ENCODE data around the gene PWWP2B.
A peak's percentile ranks its signal among the peaks of the same experiment; 100 is the strongest.
"Not testable (repeated sequence)": the region's sequence is repeated elsewhere in the genome, so short reads cannot be mapped to it uniquely, and the experiment has no call there.

Gene PWWP2B

DNA sequence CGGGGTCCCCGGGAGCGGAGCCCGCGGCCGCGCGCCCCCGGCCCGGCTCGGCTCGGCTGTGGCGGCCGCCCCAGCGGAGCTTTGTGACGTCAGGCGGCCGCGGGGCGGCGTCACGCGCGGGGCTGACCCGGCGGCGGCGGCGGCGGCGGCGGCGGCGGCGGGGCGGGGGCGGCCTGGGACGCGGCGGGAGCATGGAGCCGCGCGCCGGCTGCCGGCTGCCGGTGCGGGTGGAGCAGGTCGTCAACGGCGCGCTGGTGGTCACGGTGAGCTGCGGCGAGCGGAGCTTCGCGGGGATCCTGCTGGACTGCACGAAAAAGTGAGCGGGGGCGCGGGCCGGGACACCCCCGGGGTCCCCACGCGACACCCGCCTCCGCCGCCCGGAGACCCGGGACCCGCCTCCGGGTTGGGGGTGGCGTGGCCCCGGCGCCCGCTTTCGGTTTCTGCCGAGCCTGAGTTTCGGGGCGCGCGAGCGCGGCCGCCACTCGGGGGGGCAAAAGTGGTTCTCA is at the start of gene PWWP2B:
Gene PWWP2B, plus strand, starts transcription at position 165 of the 506 bp plus-strand sequence. Its CDS starts 27 bp downstream, at position 192.
- H3K4me1 Mint-ChIP-seq, result peaks cover 51% of the 10 kb centered on the region
- H3K27ac Mint-ChIP-seq, result peak within 1 kb of the TSS in 1 of 2 donors; percentile 42
- peak within 1 kb of the TSS; percentile 79 to 90 for H3K4me3 Mint-ChIP-seq
- peaks cover 6 to 7% of the 10 kb centered on the region in 2 donors for H3K9me3 Mint-ChIP-seq
- DNase-seq, result peak in 1 of 2 donors; percentile 57
- ATAC-seq, result peak; percentile 26
- no peaks in the 10 kb centered on the region for H3K27me3 Mint-ChIP-seq

GRCh38 chr10:132347211-132347930 is 49.6 kb upstream of the PWWP2B start:
- Mint-ChIP-seq H3K4me1 (no peaks in the 10 kb centered on the region), H3K9me3 (peaks cover 0 to 2% of the 10 kb centered on the region in 2 donors), H3K27me3 (no peaks in the 10 kb centered on the region), H3K27ac (no peak overlapping the region), H3K4me3 (no peak overlapping the region)
- no peak for DNase-seq
- ATAC-seq, result peak; percentile 45

- Mint-ChIP-seq H3K27ac (peak overlapping the region in 1 of 2 donors; percentile 17), H3K27me3 (no peaks in the 10 kb centered on the region), H3K4me1 (no peaks in the 10 kb centered on the region), H3K4me3 (no peak overlapping the region), H3K9me3 (no peaks in the 10 kb centered on the region)
- DNase-seq, result no peak
- ATAC-seq, result no peak
These were observed 49.1 kb upstream of the PWWP2B start for GRCh38 chr10:132347931-132348267.

DNA sequence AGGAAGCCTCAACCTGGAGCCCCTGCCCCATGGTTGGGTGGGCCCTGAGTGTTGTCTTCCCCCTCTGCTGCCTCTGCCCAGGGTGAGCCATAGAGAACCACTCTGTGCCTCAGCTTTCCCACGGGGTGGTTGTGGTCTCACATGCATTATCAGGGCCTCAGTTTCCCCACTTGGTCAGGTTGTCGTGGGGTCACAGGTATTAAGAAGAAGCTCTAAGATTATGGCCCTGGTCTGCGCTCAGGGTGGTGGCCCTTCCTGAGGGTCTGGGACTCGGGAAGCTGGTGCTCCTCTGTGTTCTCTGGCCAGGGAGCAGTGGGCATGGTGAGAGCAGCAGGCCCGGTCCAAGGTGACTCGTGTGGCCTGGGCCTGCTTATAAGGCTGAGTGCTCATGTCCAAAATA is 47.2 kb upstream of the PWWP2B start:
- no peaks in the 10 kb centered on the region for H3K4me1 Mint-ChIP-seq
- H3K9me3 Mint-ChIP-seq, result no peaks in the 10 kb centered on the region
- H3K27ac Mint-ChIP-seq, result no peak overlapping the region
- no peaks in the 10 kb centered on the region for H3K27me3 Mint-ChIP-seq
- H3K4me3 Mint-ChIP-seq, result no peak overlapping the region
- DNase-seq, result no peak
- ATAC-seq, result no peak

DNA sequence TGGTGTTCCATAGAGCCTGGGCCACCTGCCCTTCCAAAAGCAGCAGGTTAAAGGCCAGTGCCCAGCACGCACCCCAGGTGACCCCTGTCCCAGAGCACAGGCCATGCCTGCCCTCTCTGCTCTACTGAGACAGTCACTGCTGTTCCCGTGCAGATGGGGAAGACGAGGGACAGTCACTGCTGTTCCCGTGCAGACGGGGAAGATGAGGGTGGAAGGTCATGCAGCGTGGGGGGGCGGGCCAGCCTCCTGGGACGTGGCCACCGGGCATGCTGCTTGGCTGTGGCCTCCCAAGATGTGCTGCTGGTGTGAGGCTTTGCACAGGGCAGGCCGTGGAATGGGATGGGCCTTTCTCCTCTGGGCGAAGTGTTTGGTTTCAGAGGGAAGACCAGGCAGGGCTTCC is 46.6 kb upstream of the PWWP2B start:
- no peak overlapping the region for H3K27ac Mint-ChIP-seq
- H3K4me1 Mint-ChIP-seq, result no peaks in the 10 kb centered on the region
- no peak overlapping the region for H3K4me3 Mint-ChIP-seq
- DNase-seq (no peak), ATAC-seq (no peak)
- H3K27me3 Mint-ChIP-seq, result no peaks in the 10 kb centered on the region
- no peaks in the 10 kb centered on the region for H3K9me3 Mint-ChIP-seq

GRCh38 chr10:132350946-132351345 is 46.1 kb upstream of the PWWP2B start:
- no peak overlapping the region for H3K27ac Mint-ChIP-seq
- H3K4me1 Mint-ChIP-seq, result no peaks in the 10 kb centered on the region
- no peak overlapping the region for H3K4me3 Mint-ChIP-seq
- ATAC-seq (no peak), DNase-seq (no peak)
- no peaks in the 10 kb centered on the region for H3K27me3 Mint-ChIP-seq
- H3K9me3 Mint-ChIP-seq, result no peaks in the 10 kb centered on the region

- no peak overlapping the region for H3K27ac Mint-ChIP-seq
- no peaks in the 10 kb centered on the region for H3K9me3 Mint-ChIP-seq
- H3K4me1 Mint-ChIP-seq, result no peaks in the 10 kb centered on the region
- ATAC-seq (no peak), DNase-seq (no peak)
- H3K4me3 Mint-ChIP-seq, result no peak overlapping the region
- H3K27me3 Mint-ChIP-seq, result no peaks in the 10 kb centered on the region
These were observed 45.4 kb upstream of the PWWP2B start for GRCh38 chr10:132351611-132352010.

GRCh38 chr10:132352462-132353308 is 44.3 kb upstream of the PWWP2B start:
- peak; percentile 65 for ATAC-seq
- peak; percentile 64 to 71 for DNase-seq
- H3K4me1 Mint-ChIP-seq, H3K4me3 Mint-ChIP-seq, H3K9me3 Mint-ChIP-seq, H3K27me3 Mint-ChIP-seq, H3K27ac Mint-ChIP-seq: not testable (repeated sequence)

- peaks cover 0 to 7% of the 10 kb centered on the region in 2 donors for H3K9me3 Mint-ChIP-seq
- H3K27me3 Mint-ChIP-seq, result no peaks in the 10 kb centered on the region
- ATAC-seq, result peak; percentile 39
- no peak overlapping the region for H3K27ac Mint-ChIP-seq
- H3K4me1 Mint-ChIP-seq, result no peaks in the 10 kb centered on the region
- H3K4me3 Mint-ChIP-seq, result no peak overlapping the region
- DNase-seq, result no peak
These were observed 43.3 kb upstream of the PWWP2B start for GRCh38 chr10:132353456-132354355.

DNA sequence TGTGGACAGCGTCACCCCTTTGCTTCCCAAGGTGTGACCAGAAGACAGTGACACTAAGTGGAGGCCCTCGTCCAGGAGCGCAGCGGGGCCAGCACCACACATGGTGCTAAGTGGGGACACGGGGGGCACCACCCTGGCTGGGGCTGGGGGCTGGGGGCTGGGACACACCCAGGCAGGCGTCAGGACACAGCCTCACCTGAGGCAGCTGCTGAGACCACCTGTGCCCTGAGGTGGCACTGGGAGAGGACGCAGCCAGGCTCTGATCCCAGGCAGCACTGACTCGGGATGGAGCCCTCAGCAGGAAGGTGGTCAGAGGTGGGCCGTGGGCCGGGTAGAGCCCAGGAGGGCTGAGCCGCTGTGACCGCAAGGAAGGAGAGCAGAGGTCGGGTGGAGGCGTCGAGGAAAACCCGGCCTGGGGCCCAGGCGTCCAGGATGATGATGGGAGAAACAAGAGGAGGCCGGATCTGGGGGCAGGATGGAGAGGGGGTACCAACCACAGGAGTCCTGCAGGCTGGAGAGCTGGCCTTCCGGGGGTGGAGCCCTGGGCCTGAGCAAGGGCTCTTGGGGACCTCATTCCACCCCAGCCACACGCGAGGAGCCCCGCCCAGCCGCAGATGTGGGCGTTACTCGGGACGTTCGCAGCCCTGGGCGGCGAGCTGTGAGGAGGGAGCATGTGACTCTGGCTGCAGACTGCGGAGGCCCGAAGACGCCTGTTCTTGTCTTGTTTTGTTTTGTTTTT is 42.5 kb upstream of the PWWP2B start:
- H3K4me1 Mint-ChIP-seq, result no peaks in the 10 kb centered on the region
- H3K27me3 Mint-ChIP-seq, result no peaks in the 10 kb centered on the region
- ATAC-seq, result no peak
- H3K4me3 Mint-ChIP-seq, result no peak overlapping the region
- peak overlapping the region in 1 of 2 donors; percentile 54 for H3K27ac Mint-ChIP-seq
- peaks cover 0 to 7% of the 10 kb centered on the region in 2 donors for H3K9me3 Mint-ChIP-seq
- no peak for DNase-seq

GRCh38 chr10:132355297-132355696 is 41.7 kb upstream of the PWWP2B start:
- Mint-ChIP-seq H3K27me3 (no peaks in the 10 kb centered on the region), H3K4me3 (no peak overlapping the region), H3K4me1 (no peaks in the 10 kb centered on the region), H3K9me3 (peaks cover 0 to 7% of the 10 kb centered on the region in 2 donors), H3K27ac (no peak overlapping the region)
- ATAC-seq, result no peak
- DNase-seq, result no peak

GRCh38 chr10:132355754-132356153 is 41.2 kb upstream of the PWWP2B start:
- H3K27me3 Mint-ChIP-seq, result no peaks in the 10 kb centered on the region
- H3K4me1 Mint-ChIP-seq, result no peaks in the 10 kb centered on the region
- peak overlapping the region in 1 of 2 donors; percentile 74 for H3K27ac Mint-ChIP-seq
- ATAC-seq, result no peak
- no peak overlapping the region for H3K4me3 Mint-ChIP-seq
- DNase-seq, result no peak
- peaks cover 0 to 7% of the 10 kb centered on the region in 2 donors for H3K9me3 Mint-ChIP-seq

GRCh38 chr10:132356621-132357195 is 40.3 kb upstream of the PWWP2B start:
- Mint-ChIP-seq H3K27ac (no peak overlapping the region), H3K9me3 (peaks cover 0 to 7% of the 10 kb centered on the region in 2 donors), H3K4me3 (no peak overlapping the region), H3K27me3 (no peaks in the 10 kb centered on the region), H3K4me1 (no peaks in the 10 kb centered on the region)
- ATAC-seq, result no peak
- DNase-seq, result no peak

GRCh38 chr10:132357286-132358058 is 39.5 kb upstream of the PWWP2B start:
- no peaks in the 10 kb centered on the region for H3K27me3 Mint-ChIP-seq
- H3K27ac Mint-ChIP-seq, result peak overlapping the region in 1 of 2 donors; percentile 25
- no peak for DNase-seq
- ATAC-seq, result no peak
- peaks cover 0 to 7% of the 10 kb centered on the region in 2 donors for H3K9me3 Mint-ChIP-seq
- H3K4me3 Mint-ChIP-seq, result no peak overlapping the region
- no peaks in the 10 kb centered on the region for H3K4me1 Mint-ChIP-seq
